ENCODE results near the gene ZNF445.
A peak's percentile ranks its signal among the peaks of the same experiment; 100 is the strongest.
"Not testable (repeated sequence)": the region's sequence is repeated elsewhere in the genome, so short reads cannot be mapped to it uniquely, and the experiment has no call there.

Gene ZNF445

DNA sequence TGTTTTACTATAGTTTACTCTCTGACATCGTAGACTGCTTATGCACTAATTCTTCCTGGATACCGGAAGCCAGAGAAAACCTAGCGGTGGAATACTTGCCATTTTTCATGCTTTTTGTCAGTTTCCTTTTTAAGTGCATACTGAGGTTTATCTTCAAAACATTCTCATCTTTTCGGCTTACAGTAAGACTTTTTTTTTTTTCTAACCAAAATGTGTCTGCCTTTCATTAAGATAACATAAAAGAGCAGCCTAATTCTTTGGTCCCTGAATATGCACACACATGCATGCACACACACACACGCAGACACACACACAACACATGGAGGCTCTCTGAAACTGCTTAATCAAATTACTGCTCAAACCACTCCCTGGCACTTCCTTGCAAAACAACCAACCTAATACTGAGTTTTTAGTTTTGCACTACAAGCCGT, 1.3 kb downstream of the ZNF445 start:
- no peak for DNase-seq (ENCODE audit: low spot score)

GRCh38 chr3:44474886-44475285, 2.6 kb downstream of the ZNF445 start:
- not testable (repeated sequence) for DNase-seq (ENCODE audit: low spot score)

DNA sequence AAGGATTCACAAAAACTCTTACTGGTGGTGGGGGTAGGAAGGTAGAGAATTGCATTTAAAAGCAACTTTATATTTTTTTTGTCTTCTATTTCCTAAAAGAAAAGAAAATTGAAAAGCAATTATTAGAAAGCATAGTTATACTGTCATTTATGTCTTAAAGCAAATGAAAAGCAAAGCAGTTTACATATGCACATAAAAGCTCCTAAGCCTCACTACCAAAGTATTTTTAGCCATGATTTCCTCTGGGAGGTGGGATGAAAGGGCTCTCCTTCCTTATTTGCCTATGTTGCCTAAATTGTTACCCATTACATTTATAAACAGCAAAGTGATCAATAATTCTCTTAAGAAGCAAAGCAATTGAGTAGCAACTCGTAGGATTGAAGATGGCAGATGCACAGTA, 7.0 kb downstream of the ZNF445 start:
- DNase-seq (ENCODE audit: low spot score) = no peak

DNA sequence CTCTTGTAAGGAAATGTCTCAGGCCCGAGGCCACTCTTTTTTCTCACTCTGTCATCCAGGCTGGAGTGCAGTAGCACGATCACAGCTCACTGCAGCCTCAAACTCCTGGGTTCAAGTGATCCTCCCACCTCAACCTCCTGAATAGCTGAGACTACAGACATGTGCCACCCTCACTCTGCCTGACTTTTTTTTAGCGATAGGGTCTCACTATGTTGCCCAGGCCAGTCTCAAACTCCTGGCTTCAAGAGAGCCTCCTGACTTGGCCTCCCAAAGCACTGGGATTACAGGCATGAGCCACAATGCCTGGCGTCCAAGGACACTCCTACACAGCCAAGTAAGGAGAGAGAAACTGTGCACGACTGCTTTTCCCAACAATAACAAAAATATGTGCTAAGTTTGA, 7.6 kb downstream of the ZNF445 start:
- DNase-seq (ENCODE audit: low spot score) = no peak

- no peak for DNase-seq (ENCODE audit: low spot score)
These were observed 8.6 kb downstream of the ZNF445 start for GRCh38 chr3:44468572-44469520.

GRCh38 chr3:44468099-44468537, 9.4 kb downstream of the ZNF445 start:
- not testable (repeated sequence) for DNase-seq (ENCODE audit: low spot score)

DNA sequence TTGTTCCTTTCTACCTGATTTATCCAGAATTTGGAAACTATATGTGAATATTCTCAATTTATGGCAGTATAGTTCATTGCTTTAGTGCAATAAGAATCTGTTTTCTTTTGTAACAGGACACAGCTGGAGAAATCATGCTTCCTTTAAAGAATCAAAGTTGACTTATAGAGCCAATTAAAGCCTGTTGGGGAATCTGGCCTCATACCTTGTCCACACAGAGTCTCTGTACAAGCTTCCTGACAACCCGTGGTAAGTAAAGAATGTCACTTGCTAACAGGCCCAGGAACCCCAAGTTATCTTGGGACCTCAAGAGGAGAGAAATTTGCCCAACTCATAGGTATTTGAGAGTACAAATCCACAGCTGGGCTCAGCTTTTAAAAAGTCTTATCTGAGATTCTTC, 10.2 kb downstream of the ZNF445 start:
- DNase-seq (ENCODE audit: low spot score) = no peak

- not testable (repeated sequence) for DNase-seq (ENCODE audit: low spot score)
These were observed 12.6 kb downstream of the ZNF445 start for GRCh38 chr3:44464920-44465319.

- DNase-seq (ENCODE audit: low spot score) = no peak
These were observed 13.0 kb downstream of the ZNF445 start for GRCh38 chr3:44464509-44464908.

DNA sequence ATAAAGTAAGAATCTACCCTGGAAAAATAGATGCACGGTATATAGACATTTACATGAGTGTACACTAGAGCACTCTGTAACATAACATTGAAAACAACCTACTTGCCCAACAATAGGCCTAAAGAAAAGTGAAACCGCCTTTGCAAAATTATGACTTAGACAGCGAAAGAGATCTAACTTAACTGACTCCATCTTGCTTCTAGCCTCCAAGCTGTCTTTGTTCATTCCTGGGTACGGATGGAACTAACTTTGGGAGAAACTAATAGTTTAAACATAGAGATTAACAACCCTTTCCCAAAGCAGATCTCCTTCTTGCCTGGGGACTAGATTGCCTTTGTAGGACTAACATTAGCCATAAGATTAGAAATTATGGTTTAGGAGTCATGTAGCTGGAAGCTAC, 17.4 kb downstream of the ZNF445 start:
- DNase-seq (ENCODE audit: low spot score) = not testable (repeated sequence)

- no peak for DNase-seq (ENCODE audit: low spot score)
These were observed 22.2 kb downstream of the ZNF445 start for GRCh38 chr3:44455318-44455717.

- no peak for DNase-seq (ENCODE audit: low spot score)
These were observed 23.2 kb downstream of the ZNF445 start for GRCh38 chr3:44454258-44454657.

GRCh38 chr3:44451441-44451840, 26.0 kb downstream of the ZNF445 start:
- DNase-seq (ENCODE audit: low spot score) = no peak

- DNase-seq (ENCODE audit: low spot score) = no peak
These were observed 30.5 kb downstream of the ZNF445 start for GRCh38 chr3:44446929-44447328.

GRCh38 chr3:44445786-44446185, 31.7 kb downstream of the ZNF445 start:
- no peak for DNase-seq (ENCODE audit: low spot score)

GRCh38 chr3:44444896-44445691, 32.4 kb downstream of the ZNF445 start:
- no peak for DNase-seq (ENCODE audit: low spot score)

GRCh38 chr3:44444437-44444836, 33.0 kb downstream of the ZNF445 start:
- DNase-seq (ENCODE audit: low spot score) = no peak

DNA sequence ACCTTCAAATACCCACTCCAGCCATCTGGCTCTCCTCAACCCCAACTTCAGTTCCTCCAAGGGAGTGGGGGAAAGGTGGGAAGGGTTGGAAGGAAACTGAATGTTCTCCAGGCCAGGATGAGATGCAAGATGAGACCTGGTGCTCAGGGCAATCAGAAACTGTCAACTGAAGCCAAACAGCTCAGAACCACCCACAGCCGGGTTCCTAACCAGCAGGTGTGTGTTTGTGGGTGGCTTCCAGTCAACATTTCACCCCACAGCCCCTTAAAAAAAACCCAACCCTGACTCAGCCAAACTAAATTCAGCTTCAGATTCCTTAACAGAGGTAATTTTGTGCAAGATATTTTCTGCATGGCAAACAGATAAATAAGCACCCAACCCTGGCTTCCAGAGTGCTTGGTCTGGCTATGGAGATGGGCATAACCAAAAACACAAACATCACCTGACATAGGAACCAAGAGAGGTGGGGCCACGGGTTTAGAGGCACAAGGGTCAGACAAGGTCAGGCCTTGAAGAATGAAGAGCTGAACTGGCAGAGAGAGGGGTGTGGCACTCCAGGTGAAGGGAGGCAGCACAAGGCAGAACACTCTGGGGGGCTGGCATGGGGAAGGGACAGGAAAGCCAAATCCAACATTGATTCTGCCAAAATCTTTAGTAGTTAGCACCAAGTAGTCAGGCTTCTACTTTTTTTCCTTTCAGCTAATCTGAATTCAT, 34.7 kb downstream of the ZNF445 start:
- no peak for DNase-seq (ENCODE audit: low spot score)

DNA sequence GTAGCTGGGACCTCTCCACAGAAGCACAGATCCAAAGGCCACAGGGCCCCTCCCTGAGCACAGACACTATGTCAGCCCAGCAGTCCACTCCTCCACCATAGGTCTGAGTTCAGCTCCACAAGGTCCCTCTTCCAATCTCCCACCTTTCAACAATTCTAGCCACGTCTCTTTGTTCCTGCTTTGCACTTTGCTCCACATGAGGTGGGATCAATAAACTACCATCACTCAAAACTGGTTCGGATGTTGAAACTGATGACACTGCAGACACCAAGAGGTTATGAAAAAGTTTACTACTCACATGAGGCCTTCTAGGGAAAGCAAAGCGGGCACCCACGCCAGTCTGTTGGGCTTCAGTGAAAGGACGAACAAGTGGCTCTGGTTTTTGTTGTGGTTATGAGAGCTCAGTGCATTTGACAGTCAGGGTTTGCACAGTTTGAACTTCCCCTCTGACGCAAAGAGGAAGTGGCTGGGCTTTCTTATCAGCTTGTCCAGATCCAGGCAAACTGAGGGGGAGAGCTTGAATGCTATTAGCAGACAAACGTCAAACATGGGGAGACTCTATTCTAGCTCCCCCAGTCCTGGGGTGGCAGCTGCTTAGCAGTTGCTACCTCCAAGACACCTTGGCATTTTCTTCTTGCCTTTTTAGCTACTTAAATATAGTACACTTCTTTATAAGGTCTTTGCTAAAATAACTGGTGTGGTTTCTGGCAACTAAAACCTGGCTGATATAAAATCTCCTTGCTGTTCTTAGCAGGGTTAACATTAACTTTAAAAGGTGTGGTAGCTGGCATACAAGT, 37.8 kb downstream of the ZNF445 start:
- DNase-seq (ENCODE audit: low spot score) = peak; percentile 56

DNA sequence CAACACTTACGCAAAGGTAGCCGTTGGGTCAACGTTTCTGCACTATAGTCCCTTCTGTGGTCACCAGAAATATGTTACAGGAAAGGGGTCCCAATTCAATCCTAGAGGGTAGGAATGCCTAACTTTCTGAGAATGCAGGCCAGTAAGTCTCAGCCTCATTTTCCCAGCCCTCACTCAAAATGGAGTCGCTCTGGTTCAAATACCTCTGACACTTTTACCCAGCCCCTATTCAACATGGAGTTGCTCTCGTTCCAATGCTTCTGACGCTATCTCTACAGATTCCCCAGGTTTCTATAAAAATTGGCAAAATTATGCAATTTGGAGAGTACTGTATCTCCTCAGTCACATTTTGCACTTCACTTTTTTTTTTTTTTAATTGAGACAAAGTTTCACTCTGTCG, 39.7 kb downstream of the ZNF445 start:
- no peak for DNase-seq (ENCODE audit: low spot score)

DNA sequence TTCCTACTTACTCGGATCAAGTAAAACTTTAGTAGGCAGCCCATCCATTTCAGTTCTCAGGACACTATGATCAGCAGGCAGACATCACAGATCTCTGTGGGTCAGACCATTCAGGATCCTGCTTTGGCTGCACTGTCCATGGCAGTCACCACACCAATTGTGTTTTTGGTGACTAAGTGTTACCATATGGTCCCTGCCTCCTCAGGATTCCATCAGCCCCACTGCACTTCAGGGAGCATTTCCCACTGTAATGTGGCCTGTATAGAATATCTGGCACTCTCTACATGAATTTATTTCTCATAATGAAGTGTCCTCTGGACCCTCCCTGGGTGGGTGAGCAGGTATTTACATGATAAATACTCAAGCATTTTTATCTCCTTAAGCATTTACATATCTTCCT, 41.3 kb downstream of the ZNF445 start:
- no peak for DNase-seq (ENCODE audit: low spot score)

All from HuH-7.5 (cell line).